Ascending aorta (tissue), 2 donors: ENCODE data around the gene PRIMA1. TPM values are rescaled to one million over a fixed set of nuclear protein-coding genes. Genes with fewer than 3 reads are reported as not detected.

ENCODE experiments used
- DNase-seq, 2 donors: peaks; one replicate each; pipeline ENCODE4 v3.0.0-alpha.2; 2019; ENCODE audit warnings: low spot score in 2 of 2
- H3K27ac ChIP-seq, 2 donors: fragments of 200-600 bp; sonication (generic); one replicate each; pipeline ENCODE4 v1.5.1; 2016 to 2017; ENCODE audit warnings: mild to moderate bottlenecking in 1 of 2
- H3K27me3 ChIP-seq: fragments of 200-600 bp; sonication (generic); one replicate; pipeline ENCODE4 v1.5.1; 2017
- H3K36me3 ChIP-seq, 2 donors: fragments of 200-600 bp; sonication (generic); one replicate each; pipeline ENCODE4 v1.5.1; 2016
- H3K4me1 ChIP-seq, 2 donors: fragments of 200-600 bp; sonication (generic); one replicate each; pipeline ENCODE4 v1.5.1; 2016 to 2017; ENCODE audit warnings: mild to moderate bottlenecking in 1 of 2
- H3K4me3 ChIP-seq, 2 donors: fragments of 200-600 bp; sonication (generic); one replicate each; pipeline ENCODE4 v1.5.1; 2016 to 2017; ENCODE audit warnings: mild to moderate bottlenecking in 1 of 2
- H3K9me3 ChIP-seq, 2 donors: fragments of 200-600 bp; sonication (generic); one replicate each; pipeline ENCODE4 v1.5.1; 2016
- CTCF ChIP-seq, 3 experiments: fragments of 200-600 bp in 2 of 3; fragments of 450-650 bp in 1 of 3; sonication (generic) in 2 of 3; IDR thresholded peaks; one replicate each; pipeline ENCODE4 v1.5.1; 2016 to 2019; ENCODE audit warnings: antibody characterized with exemption in 3 of 3, mild to moderate bottlenecking in 1 of 3, moderate library complexity in 1 of 3
- intact Hi-C: fragments of 100-400 bp; cut with DNase I; formaldehyde crosslinking; loops from one replicate; pipeline ENCODE4 v1.15.1; 2023
- total RNA-seq: library from RNA; depleted of rRNA; stranded (reverse); fragments of >200 nt; gene quantifications from one replicate; pipeline ENCODE4 v1.1.0, GENCODE V29; 2016

Gene PRIMA1
- total RNA-seq, 1 donor from 2014 or later = 9.4 TPM

DNA sequence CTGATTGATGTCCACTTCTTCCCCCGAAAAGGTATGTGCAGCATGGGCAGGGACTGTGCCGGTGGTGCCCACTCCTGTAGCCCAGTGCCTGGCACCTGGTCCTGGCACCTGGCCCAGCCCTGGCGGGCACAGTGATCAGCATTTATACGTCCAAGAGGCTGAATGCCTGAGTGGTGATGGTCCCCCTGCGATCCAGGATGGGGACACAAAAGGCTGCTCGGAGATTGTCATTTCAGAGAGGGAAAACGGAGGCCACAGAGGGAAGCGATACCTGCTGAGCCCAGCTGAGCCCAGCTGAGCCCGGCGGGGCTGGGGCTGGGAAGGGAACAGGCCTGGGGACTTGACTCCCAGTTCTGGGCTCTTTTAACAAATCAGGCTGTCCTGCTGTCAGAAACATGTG is 55.8 kb downstream of the PRIMA1 start:
- no peak for TF ChIP-seq CTCF (IDR thresholded peaks at IDR 0.05)
- Histone ChIP-seq H3K9me3 (no peaks in the 10 kb centered on the region), H3K36me3 (no peaks in the 10 kb centered on the region), H3K27me3 (no peaks in the 10 kb centered on the region), H3K4me1 (no peaks in the 10 kb centered on the region), H3K4me3 (no peak overlapping the region), H3K27ac (no peak overlapping the region)
- DNase-seq = no peak
- intact Hi-C loops = no loop called here

- Histone ChIP-seq H3K4me1 (no peaks in the 10 kb centered on the region), H3K27ac (no peak overlapping the region), H3K36me3 (no peaks in the 10 kb centered on the region), H3K4me3 (no peak overlapping the region), H3K27me3 (no peaks in the 10 kb centered on the region), H3K9me3 (no peaks in the 10 kb centered on the region)
- intact Hi-C loops = no loop called here
- no peak for DNase-seq
- no peak for TF ChIP-seq CTCF (IDR thresholded peaks at IDR 0.05)
These were observed 56.5 kb downstream of the PRIMA1 start for GRCh38 chr14:93731753-93732152.

- Histone ChIP-seq H3K4me3 (no peak overlapping the region), H3K27ac (no peak overlapping the region), H3K9me3 (no peaks in the 10 kb centered on the region), H3K36me3 (no peaks in the 10 kb centered on the region), H3K27me3 (no peaks in the 10 kb centered on the region), H3K4me1 (no peaks in the 10 kb centered on the region)
- DNase-seq = no peak
- no peak for TF ChIP-seq CTCF (IDR thresholded peaks at IDR 0.05)
- intact Hi-C loops = no loop called here
These were observed 58.3 kb downstream of the PRIMA1 start for GRCh38 chr14:93729993-93730392.

DNA sequence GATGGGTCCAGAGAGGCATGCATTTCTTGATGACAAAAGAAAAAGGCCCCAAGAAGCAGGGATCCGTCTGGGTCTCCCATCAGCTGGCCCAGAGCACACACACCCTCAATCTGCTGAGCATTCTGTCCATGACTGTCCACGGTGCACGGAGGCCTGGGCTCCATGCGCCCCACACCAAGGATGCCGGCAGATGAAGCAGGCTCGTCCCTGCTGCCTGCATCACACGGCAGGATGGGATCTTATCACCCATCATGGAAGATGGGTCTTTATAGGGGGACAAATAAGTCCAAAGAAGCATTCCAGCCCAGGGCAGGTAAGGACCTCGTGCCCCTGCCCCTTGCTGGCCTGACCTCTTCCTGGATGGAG is 59.7 kb downstream of the PRIMA1 start:
- TF ChIP-seq CTCF (IDR thresholded peaks at IDR 0.05) = no peak
- Histone ChIP-seq H3K9me3 (no peaks in the 10 kb centered on the region), H3K4me3 (no peak overlapping the region), H3K36me3 (no peaks in the 10 kb centered on the region), H3K27me3 (no peaks in the 10 kb centered on the region), H3K27ac (no peak overlapping the region), H3K4me1 (no peaks in the 10 kb centered on the region)
- intact Hi-C loops = no loop called here
- DNase-seq = no peak

- Histone ChIP-seq H3K9me3 (no peaks in the 10 kb centered on the region), H3K27ac (no peak overlapping the region), H3K36me3 (no peaks in the 10 kb centered on the region), H3K4me1 (no peaks in the 10 kb centered on the region), H3K4me3 (no peak overlapping the region), H3K27me3 (no peaks in the 10 kb centered on the region)
- TF ChIP-seq CTCF (IDR thresholded peaks at IDR 0.05) = no peak
- intact Hi-C loops = no loop called here
- no peak for DNase-seq
These were observed 60.2 kb downstream of the PRIMA1 start for GRCh38 chr14:93727917-93728650.
